ENCODE data around the gene FOXJ3. TPM values are rescaled to one million over a fixed set of nuclear protein-coding genes. Genes with fewer than 3 reads are reported as not detected.

FOXJ3 gene
- total RNA-seq, 6 donors from 2014 or later: 21.6 to 81.4 (median 39.3) TPM

DNA sequence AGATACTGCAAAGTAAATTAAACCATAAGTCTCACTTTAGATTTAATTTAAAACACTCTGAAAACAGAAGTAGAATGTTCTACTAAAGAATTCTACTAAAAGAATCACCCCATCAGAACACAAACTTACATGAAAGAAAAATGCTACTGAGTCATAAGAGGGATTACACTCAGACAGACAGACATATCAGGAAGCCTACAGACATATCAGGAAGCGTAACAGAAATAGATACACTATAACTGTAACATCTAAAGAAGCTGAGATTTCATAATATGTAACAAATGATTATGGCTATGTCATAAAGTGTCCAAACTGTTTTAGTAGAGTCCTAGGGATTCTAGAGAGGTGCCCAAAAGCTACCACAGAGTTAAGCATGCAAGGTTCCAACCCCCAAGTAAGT lies 23.9 kb downstream of the FOXJ3 start:
- Histone ChIP-seq H3K36me3 (no peaks in the 10 kb centered on the region), H3K4me1 (peaks cover 22 to 38% (median 36%) of the 10 kb centered on the region in 4 donors), H3K27ac (no peak overlapping the region), H3K4me3 (no peak overlapping the region), H3K27me3 (no peaks in the 10 kb centered on the region), H3K9me3 (no peaks in the 10 kb centered on the region)
- ATAC-seq (ENCODE audit: low FRiP score in 2 of 2): no peak
- no peak for TF ChIP-seq EP300 (IDR thresholded peaks at IDR 0.05)
- TF ChIP-seq POLR2A (IDR thresholded peaks at IDR 0.05): no peak
- TF ChIP-seq POLR2AphosphoS5 (IDR thresholded peaks at IDR 0.05): no peak
- TF ChIP-seq, protein P1, sequence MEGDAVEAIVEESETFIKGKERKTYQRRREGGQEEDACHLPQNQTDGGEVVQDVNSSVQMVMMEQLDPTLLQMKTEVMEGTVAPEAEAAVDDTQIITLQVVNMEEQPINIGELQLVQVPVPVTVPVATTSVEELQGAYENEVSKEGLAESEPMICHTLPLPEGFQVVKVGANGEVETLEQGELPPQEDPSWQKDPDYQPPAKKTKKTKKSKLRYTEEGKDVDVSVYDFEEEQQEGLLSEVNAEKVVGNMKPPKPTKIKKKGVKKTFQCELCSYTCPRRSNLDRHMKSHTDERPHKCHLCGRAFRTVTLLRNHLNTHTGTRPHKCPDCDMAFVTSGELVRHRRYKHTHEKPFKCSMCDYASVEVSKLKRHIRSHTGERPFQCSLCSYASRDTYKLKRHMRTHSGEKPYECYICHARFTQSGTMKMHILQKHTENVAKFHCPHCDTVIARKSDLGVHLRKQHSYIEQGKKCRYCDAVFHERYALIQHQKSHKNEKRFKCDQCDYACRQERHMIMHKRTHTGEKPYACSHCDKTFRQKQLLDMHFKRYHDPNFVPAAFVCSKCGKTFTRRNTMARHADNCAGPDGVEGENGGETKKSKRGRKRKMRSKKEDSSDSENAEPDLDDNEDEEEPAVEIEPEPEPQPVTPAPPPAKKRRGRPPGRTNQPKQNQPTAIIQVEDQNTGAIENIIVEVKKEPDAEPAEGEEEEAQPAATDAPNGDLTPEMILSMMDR (IDR thresholded peaks at IDR 0.05): no peak
- no peak for DNase-seq
- 0% methylated on average over 1 of the region's 1 CpG for WGBS, 2 donors

DNA sequence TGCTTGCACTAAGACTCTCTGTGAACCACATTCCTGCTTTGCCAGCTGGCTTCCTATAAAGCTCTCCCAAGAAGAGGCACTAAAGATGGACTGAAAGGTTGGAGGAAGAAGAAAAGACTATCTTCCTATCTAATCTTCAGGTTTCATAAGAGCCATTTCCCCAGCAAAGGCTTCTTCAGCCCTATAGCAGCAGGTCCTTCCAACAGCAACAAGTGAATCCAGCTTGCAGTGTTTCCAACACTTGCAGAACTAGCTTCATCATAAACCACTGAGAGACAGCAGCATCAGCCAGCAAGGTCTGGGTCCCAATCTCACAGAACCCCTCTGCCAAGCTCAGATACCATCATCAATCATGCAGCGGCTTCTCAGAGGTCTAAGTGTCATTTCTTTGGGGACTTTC lies 28.1 kb downstream of the FOXJ3 start:
- Histone ChIP-seq H3K4me1 (peaks cover 0 to 9% (median 2%) of the 10 kb centered on the region in 4 donors), H3K27me3 (no peaks in the 10 kb centered on the region), H3K4me3 (no peak overlapping the region), H3K36me3 (no peaks in the 10 kb centered on the region), H3K27ac (no peak overlapping the region), H3K9me3 (no peaks in the 10 kb centered on the region)
- DNase-seq: no peak
- ATAC-seq (ENCODE audit: low FRiP score in 2 of 2): no peak
- TF ChIP-seq EP300 (IDR thresholded peaks at IDR 0.05) (no peak), POLR2AphosphoS5 (IDR thresholded peaks at IDR 0.05) (no peak), POLR2A (IDR thresholded peaks at IDR 0.05) (no peak)
- TF ChIP-seq, protein P1 (IDR thresholded peaks at IDR 0.05): no peak
- WGBS, 2 donors: 100% methylated on average over 1 of the region's 1 CpG

DNA sequence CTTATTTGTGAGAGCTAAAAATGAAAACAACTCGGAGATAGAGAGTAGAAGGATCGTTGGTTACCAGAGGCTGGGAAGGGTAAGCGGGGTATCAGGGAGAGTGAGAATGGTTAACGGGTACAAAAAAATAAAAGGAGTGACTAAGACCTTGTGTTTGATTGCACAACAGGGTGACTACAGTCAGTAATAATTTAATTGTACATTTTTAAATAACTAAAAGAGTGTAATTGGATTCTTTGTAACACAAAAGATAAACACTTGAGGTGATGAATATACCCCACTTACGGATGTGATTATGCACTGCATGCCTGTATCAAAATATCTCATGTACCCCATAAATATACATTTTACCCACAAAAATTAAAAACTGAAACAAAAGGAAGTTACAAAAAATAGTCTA lies 29.4 kb downstream of the FOXJ3 start:
- TF ChIP-seq EP300 (IDR thresholded peaks at IDR 0.05) (no peak), POLR2AphosphoS5 (IDR thresholded peaks at IDR 0.05) (no peak), POLR2A (IDR thresholded peaks at IDR 0.05) (no peak)
- TF ChIP-seq, protein P1 (IDR thresholded peaks at IDR 0.05): no peak
- 87 to 88% methylated on average over 5 of the region's 5 CpGs for WGBS, 2 donors
- H3K4me1 ChIP-seq: no peaks in the 10 kb centered on the region
- H3K4me3 ChIP-seq: no peak overlapping the region
- ATAC-seq (ENCODE audit: low FRiP score in 2 of 2): no peak
- no peaks in the 10 kb centered on the region for H3K36me3 ChIP-seq
- DNase-seq: no peak
- H3K27me3 ChIP-seq: no peaks in the 10 kb centered on the region
- no peak overlapping the region for H3K27ac ChIP-seq
- no peaks in the 10 kb centered on the region for H3K9me3 ChIP-seq

DNA sequence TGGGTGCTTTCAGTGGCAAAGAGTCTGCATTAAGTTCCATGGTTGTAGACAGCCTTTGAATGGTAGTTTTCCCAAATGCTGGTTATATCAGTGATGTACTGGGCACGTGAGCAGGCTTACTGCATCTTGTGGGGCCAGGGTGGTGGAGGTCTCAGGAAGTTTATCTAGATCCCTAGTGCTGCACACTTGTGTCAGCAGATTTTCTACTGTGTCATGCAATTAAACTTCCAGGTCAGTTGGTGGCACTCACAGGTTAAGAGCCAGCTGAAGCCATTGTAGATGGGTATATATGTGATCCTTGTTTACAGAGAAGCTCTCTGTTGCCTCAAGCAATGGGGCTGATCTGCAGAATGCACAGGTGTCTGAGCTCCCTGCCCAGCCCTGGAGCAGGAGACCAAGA lies 33.0 kb downstream of the FOXJ3 start:
- Histone ChIP-seq H3K9me3 (no peaks in the 10 kb centered on the region), H3K27ac (no peak overlapping the region), H3K4me1 (no peaks in the 10 kb centered on the region), H3K27me3 (no peaks in the 10 kb centered on the region), H3K4me3 (no peak overlapping the region), H3K36me3 (no peaks in the 10 kb centered on the region)
- TF ChIP-seq POLR2A (IDR thresholded peaks at IDR 0.05): no peak
- TF ChIP-seq, protein P1 (IDR thresholded peaks at IDR 0.05): no peak
- no peak for TF ChIP-seq EP300 (IDR thresholded peaks at IDR 0.05)
- ATAC-seq (ENCODE audit: low FRiP score in 2 of 2) (no peak), DNase-seq (no peak)
- WGBS, 2 donors: 100% methylated on average over 1 of the region's 1 CpG; no CpG with 5 or more reads in 1 of the 2 donors

DNA sequence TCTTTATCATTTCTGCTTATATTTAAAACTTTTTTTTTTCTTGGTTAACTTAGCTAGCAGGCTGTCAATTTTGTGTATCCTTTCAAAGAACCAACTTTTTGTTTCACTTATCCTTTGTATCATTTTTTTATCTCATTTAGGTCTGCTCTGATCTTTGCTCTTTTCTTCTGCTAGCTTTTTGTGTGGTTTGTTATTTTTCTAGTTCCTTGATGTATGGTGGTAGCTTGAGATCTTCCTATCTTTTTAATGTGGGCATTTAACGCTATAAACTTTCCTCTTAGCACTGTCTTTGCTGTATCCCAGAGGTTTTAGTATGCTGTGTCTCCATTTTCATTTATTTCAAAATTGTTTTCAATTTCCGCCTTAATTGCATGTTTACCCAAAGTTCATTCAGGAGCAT lies 36.5 kb downstream of the FOXJ3 start:
- ATAC-seq (ENCODE audit: low FRiP score in 2 of 2): no peak
- H3K9me3 ChIP-seq: no peaks in the 10 kb centered on the region
- no peak for DNase-seq
- WGBS, 2 donors: 87 to 93% methylated on average over 2 of the region's 2 CpGs
- no peaks in the 10 kb centered on the region for H3K36me3 ChIP-seq
- H3K4me3 ChIP-seq: no peak overlapping the region
- TF ChIP-seq, protein P1 (IDR thresholded peaks at IDR 0.05): no peak
- no peak for TF ChIP-seq EP300 (IDR thresholded peaks at IDR 0.05)
- no peak for TF ChIP-seq POLR2A (IDR thresholded peaks at IDR 0.05)
- no peak for TF ChIP-seq POLR2AphosphoS5 (IDR thresholded peaks at IDR 0.05)
- H3K27ac ChIP-seq: no peak overlapping the region
- no peaks in the 10 kb centered on the region for H3K4me1 ChIP-seq
- no peaks in the 10 kb centered on the region for H3K27me3 ChIP-seq
